Colonic mucosa (tissue), 4 donors: ENCODE measurements around the gene ANKS1B. TPM values are rescaled to one million over a fixed set of nuclear protein-coding genes. Genes with fewer than 3 reads are reported as not detected.
"Not testable (repeated sequence)": the region's sequence is repeated elsewhere in the genome, so short reads cannot be mapped to it uniquely, and the experiment has no call there.

ENCODE experiments used
- DNase-seq: peaks from one replicate; pipeline ENCODE4 v3.0.0-alpha.2; 2020
- H3K27ac ChIP-seq: fragments of 200-600 bp; one replicate; pipeline ENCODE4 v1.8.0; 2021
- H3K27me3 ChIP-seq: fragments of 200-600 bp; one replicate; pipeline ENCODE4 v1.8.0; 2021
- H3K36me3 ChIP-seq: fragments of 200-600 bp; one replicate; pipeline ENCODE4 v1.8.0; 2021
- H3K4me1 ChIP-seq: fragments of 200-600 bp; one replicate; pipeline ENCODE4 v1.8.0; 2021; ENCODE audit warnings: mild to moderate bottlenecking
- H3K4me3 ChIP-seq: fragments of 200-600 bp; one replicate; pipeline ENCODE4 v1.8.0; 2021
- H3K9ac ChIP-seq, 2 donors: one replicate each; pipeline ENCODE4 v1.7.0; 2013; ENCODE audit warnings: control low read depth in 2 of 2, low read depth in 2 of 2, low read length in 2 of 2
- H3K9me3 ChIP-seq: fragments of 200-600 bp; one replicate; pipeline ENCODE4 v1.8.0; 2021
- CTCF ChIP-seq: fragments of 200-600 bp; IDR thresholded peaks from one replicate; pipeline ENCODE4 v1.8.0; 2022; ENCODE audit warnings: antibody characterized with exemption, mild to moderate bottlenecking
- intact Hi-C: fragments of 100-400 bp; cut with DNase I; formaldehyde crosslinking; loops from one replicate; pipeline ENCODE4 v1.14.1; 2022
- total RNA-seq, 2 donors: library from RNA; stranded (reverse); fragmentation: NEBNext Ultra II Directional in 1 of 2; extraction: Animal tissue kit (Norgen Biotek cat#: 25700) in 1 of 2; gene quantifications; one replicate each; pipeline ENCODE4 v1.2.1, GENCODE V29; 2021
- donor health status: healthy.
- donor health status: DM: no; HTN: no; CAD: no.
- donor health status: DM: no; HTN: no; CAD: no.

The ANKS1B gene
- total RNA-seq, 2 donors from 2014 or later = 1.7 to 3.3 TPM

GRCh38 chr12:100020370-100020769 is 35.6 kb upstream of the ANKS1B start:
- Histone ChIP-seq H3K4me3 (no peak overlapping the region), H3K4me1 (no peaks in the 10 kb centered on the region), H3K36me3 (no peaks in the 10 kb centered on the region), H3K9ac (no peak overlapping the region), H3K27ac (no peak overlapping the region), H3K9me3 (no peaks in the 10 kb centered on the region), H3K27me3 (no peaks in the 10 kb centered on the region)
- no peak for TF ChIP-seq CTCF
- intact Hi-C loops = no loop called here
- DNase-seq = no peak

- Histone ChIP-seq H3K9me3 (no peaks in the 10 kb centered on the region), H3K27me3 (no peaks in the 10 kb centered on the region), H3K4me1 (no peaks in the 10 kb centered on the region), H3K9ac (no peak overlapping the region), H3K27ac (no peak overlapping the region), H3K4me3 (no peak overlapping the region), H3K36me3 (no peaks in the 10 kb centered on the region)
- intact Hi-C loops = no loop called here
- no peak for TF ChIP-seq CTCF
- DNase-seq = no peak
These were observed 32.3 kb upstream of the ANKS1B start for GRCh38 chr12:100017056-100017455.

- H3K9ac ChIP-seq, H3K9me3 ChIP-seq, H3K27me3 ChIP-seq, DNase-seq, H3K36me3 ChIP-seq, intact Hi-C loops, H3K4me3 ChIP-seq, H3K27ac ChIP-seq, H3K4me1 ChIP-seq: not testable (repeated sequence)
These were observed 31.6 kb upstream of the ANKS1B start for GRCh38 chr12:100016304-100016703.

GRCh38 chr12:100005846-100006245 is 21.1 kb upstream of the ANKS1B start:
- DNase-seq, H3K9me3 ChIP-seq, H3K27ac ChIP-seq, H3K27me3 ChIP-seq, H3K4me3 ChIP-seq, H3K9ac ChIP-seq, H3K36me3 ChIP-seq, H3K4me1 ChIP-seq, intact Hi-C loops: not testable (repeated sequence)

GRCh38 chr12:99997806-99998205 is 13.1 kb upstream of the ANKS1B start:
- DNase-seq = no peak
- no peaks in the 10 kb centered on the region for H3K4me1 ChIP-seq
- H3K27me3 ChIP-seq = no peaks in the 10 kb centered on the region
- H3K9ac ChIP-seq = no peak overlapping the region
- H3K27ac ChIP-seq = no peak overlapping the region
- intact Hi-C loops = no loop called here
- no peak overlapping the region for H3K4me3 ChIP-seq
- TF ChIP-seq CTCF = no peak
- H3K9me3 ChIP-seq = no peaks in the 10 kb centered on the region
- H3K36me3 ChIP-seq = no peaks in the 10 kb centered on the region

- Histone ChIP-seq H3K27me3 (no peaks in the 10 kb centered on the region), H3K9me3 (no peaks in the 10 kb centered on the region), H3K4me3 (no peak overlapping the region), H3K36me3 (no peaks in the 10 kb centered on the region), H3K27ac (no peak overlapping the region), H3K9ac (no peak overlapping the region), H3K4me1 (no peaks in the 10 kb centered on the region)
- DNase-seq = no peak
- no peak for TF ChIP-seq CTCF
- intact Hi-C loops = no loop called here
These were observed 11.4 kb upstream of the ANKS1B start for GRCh38 chr12:99996095-99996494.

GRCh38 chr12:99985631-99986030 is 895 bp upstream of the ANKS1B start:
- intact Hi-C loops = no loop called here
- no peak overlapping the region for H3K27ac ChIP-seq
- H3K4me3 ChIP-seq = no peak overlapping the region
- TF ChIP-seq CTCF = no peak
- DNase-seq = no peak
- H3K9me3 ChIP-seq = no peaks in the 10 kb centered on the region
- no peaks in the 10 kb centered on the region for H3K4me1 ChIP-seq
- H3K27me3 ChIP-seq = peaks cover 12% of the 10 kb centered on the region
- no peaks in the 10 kb centered on the region for H3K36me3 ChIP-seq
- peak overlapping the region in 1 of 2 donors; percentile 10 for H3K9ac ChIP-seq
